Loucy (cell line): Measurements from ENCODE around the gene KLF6.
"Not testable (repeated sequence)": the region's sequence is repeated elsewhere in the genome, so short reads cannot be mapped to it uniquely, and the experiment has no call there.

ENCODE experiments used
- EZH2phosphoT487 ChIP-seq: fragments of 200-600 bp; IDR thresholded peaks from 2 replicates; pipeline ENCODE4 v1.6.1; 2018; ENCODE audit warnings: antibody characterized with exemption, mild to moderate bottlenecking, moderate library complexity, borderline replicate concordance
- TF ChIP-seq, protein P1 (sequence below): fragments of 200-600 bp; sonication (generic); conservative IDR thresholded peaks from 2 replicates; pipeline ENCODE4 v1.5.1; 2014; ENCODE audit warnings: mild to moderate bottlenecking, antibody characterized with exemption, low read length

DNA sequence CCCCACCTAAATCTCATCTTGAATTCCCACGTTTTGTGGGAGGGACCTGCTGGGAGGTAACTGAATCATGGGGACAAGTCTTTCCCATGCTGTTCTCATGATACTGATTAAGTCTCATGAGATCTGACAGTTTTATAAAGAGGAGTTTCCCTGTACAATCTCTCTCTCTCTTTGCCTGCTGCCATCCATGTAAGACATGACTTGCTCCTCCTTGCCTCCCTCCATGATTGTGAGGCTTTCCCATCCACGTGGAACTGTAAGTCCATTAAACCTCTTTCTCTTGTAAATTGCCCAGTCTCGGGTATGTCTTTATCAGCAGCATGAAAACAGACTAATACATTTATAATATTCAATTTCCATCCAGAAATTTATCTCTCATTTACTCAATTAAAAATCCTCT lies 52.8 kb downstream of the KLF6 start:
- TF ChIP-seq, protein P1, sequence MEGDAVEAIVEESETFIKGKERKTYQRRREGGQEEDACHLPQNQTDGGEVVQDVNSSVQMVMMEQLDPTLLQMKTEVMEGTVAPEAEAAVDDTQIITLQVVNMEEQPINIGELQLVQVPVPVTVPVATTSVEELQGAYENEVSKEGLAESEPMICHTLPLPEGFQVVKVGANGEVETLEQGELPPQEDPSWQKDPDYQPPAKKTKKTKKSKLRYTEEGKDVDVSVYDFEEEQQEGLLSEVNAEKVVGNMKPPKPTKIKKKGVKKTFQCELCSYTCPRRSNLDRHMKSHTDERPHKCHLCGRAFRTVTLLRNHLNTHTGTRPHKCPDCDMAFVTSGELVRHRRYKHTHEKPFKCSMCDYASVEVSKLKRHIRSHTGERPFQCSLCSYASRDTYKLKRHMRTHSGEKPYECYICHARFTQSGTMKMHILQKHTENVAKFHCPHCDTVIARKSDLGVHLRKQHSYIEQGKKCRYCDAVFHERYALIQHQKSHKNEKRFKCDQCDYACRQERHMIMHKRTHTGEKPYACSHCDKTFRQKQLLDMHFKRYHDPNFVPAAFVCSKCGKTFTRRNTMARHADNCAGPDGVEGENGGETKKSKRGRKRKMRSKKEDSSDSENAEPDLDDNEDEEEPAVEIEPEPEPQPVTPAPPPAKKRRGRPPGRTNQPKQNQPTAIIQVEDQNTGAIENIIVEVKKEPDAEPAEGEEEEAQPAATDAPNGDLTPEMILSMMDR = not testable (repeated sequence)
- not testable (repeated sequence) for TF ChIP-seq EZH2phosphoT487
